Transverse colon (tissue), 4 donors: ENCODE results near the gene LDB2.

Source experiments
- EP300 ChIP-seq: sonication (generic); formaldehyde crosslinking; IDR thresholded peaks from one replicate; pipeline ENCODE4 v1.6.1; 2017; ENCODE audit warnings: antibody characterized with exemption, low read depth
- POLR2AphosphoS5 ChIP-seq, 3 donors: sonication (generic); formaldehyde crosslinking; IDR thresholded peaks; one replicate each; pipeline ENCODE4 v1.6.1; 2016; ENCODE audit warnings: antibody characterized with exemption in 3 of 3
- TF ChIP-seq, protein P1 (sequence below), 5 experiments: fragments of 200-600 bp in 3 of 5; fragments of 450-650 bp in 2 of 5; sonication (generic) in 3 of 5; IDR thresholded peaks; 1 replicate in 2 of 5; 2 replicates in 3 of 5; pipeline ENCODE4 v1.5.1; 2016 to 2017; ENCODE audit warnings: antibody characterized with exemption in 5 of 5, inconsistent platforms in 3 of 5, mild to moderate bottlenecking in 2 of 5, moderate library complexity in 1 of 5

DNA sequence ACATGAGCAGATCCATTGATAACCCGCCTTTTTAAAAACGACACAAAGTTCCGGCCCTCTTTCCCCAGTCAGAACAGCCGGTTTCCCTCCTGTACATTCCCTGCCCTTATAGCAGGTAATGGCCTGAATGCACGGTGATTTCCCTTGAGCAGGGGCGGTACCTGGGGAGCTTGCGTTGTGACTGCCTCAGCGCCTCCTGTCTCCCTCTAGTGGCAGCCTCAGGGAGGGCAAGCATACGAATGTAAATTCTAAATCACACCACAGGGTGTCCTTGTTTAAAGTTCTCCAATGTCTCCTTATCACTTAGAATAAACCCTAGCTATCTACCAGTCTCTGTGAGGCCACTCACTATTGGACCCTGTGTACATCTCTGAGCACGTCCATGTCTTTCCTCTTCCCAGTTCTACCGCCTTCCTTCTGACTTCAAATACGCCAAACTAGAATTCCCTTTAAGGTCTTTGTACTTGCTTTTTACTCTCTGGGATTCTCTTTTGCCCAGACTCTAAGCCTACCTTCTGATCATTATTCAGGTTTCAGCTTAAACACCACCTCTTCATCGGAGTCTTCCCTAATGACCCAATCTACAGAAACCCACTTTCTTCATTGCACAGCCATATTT, 18.4 kb upstream of the LDB2 start:
- TF ChIP-seq, protein P1, sequence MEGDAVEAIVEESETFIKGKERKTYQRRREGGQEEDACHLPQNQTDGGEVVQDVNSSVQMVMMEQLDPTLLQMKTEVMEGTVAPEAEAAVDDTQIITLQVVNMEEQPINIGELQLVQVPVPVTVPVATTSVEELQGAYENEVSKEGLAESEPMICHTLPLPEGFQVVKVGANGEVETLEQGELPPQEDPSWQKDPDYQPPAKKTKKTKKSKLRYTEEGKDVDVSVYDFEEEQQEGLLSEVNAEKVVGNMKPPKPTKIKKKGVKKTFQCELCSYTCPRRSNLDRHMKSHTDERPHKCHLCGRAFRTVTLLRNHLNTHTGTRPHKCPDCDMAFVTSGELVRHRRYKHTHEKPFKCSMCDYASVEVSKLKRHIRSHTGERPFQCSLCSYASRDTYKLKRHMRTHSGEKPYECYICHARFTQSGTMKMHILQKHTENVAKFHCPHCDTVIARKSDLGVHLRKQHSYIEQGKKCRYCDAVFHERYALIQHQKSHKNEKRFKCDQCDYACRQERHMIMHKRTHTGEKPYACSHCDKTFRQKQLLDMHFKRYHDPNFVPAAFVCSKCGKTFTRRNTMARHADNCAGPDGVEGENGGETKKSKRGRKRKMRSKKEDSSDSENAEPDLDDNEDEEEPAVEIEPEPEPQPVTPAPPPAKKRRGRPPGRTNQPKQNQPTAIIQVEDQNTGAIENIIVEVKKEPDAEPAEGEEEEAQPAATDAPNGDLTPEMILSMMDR (IDR thresholded peaks at IDR 0.05), result peak; percentile 46 to 67 (median 53)
- TF ChIP-seq EP300, result no peak
- TF ChIP-seq POLR2AphosphoS5 (IDR thresholded peaks at IDR 0.05), result no peak
